Liver (tissue), 9 donors: ENCODE measurements around the gene TSSC4. TPM values are rescaled to one million over a fixed set of nuclear protein-coding genes. Genes with fewer than 3 reads are reported as not detected.

ENCODE experiments used
- DNase-seq: peaks from one replicate; pipeline ENCODE4 v3.0.0-alpha.2; 2017; ENCODE audit warnings: low spot score
- H3K27ac ChIP-seq, 2 donors: one replicate each; pipeline ENCODE4 v1.7.0; 2013; ENCODE audit warnings: inconsistent platforms in 2 of 2, low read length in 2 of 2, control low read depth in 1 of 2, low read depth in 1 of 2, mild to moderate bottlenecking in 1 of 2
- H3K27me3 ChIP-seq, 4 donors: one replicate each; pipeline versions ENCODE4 v1.6.1 to v1.7.0; 2013; ENCODE audit warnings: low read length in 3 of 4, inconsistent platforms in 1 of 4, mild to moderate bottlenecking in 1 of 4, moderate library complexity in 1 of 4; ENCODE audit not compliant: control insufficient read depth in 4 of 4, insufficient read depth in 4 of 4
- H3K36me3 ChIP-seq, 4 donors: one replicate each; pipeline versions ENCODE4 v1.6.1 to v1.7.0; 2013; ENCODE audit warnings: low read length in 3 of 4, mild to moderate bottlenecking in 3 of 4, low read depth in 1 of 4, moderate library complexity in 1 of 4; ENCODE audit not compliant: control insufficient read depth in 4 of 4, insufficient read depth in 3 of 4
- H3K4me1 ChIP-seq, 4 donors: one replicate each; pipeline versions ENCODE4 v1.6.1 to v1.7.0; 2013; ENCODE audit warnings: low read length in 3 of 4, mild to moderate bottlenecking in 3 of 4, moderate library complexity in 1 of 4; ENCODE audit not compliant: control insufficient read depth in 4 of 4, insufficient read depth in 4 of 4
- H3K4me3 ChIP-seq, 3 donors: one replicate each; pipeline versions ENCODE4 v1.6.1 to v1.7.0; 2013; ENCODE audit warnings: low read length in 3 of 3, control low read depth in 1 of 3, low read depth in 1 of 3, mild to moderate bottlenecking in 1 of 3
- H3K9ac ChIP-seq, 2 donors: one replicate each; pipeline ENCODE4 v1.7.0; 2013; ENCODE audit warnings: low read length in 2 of 2, mild to moderate bottlenecking in 2 of 2, moderate library complexity in 2 of 2, control low read depth in 1 of 2, low read depth in 1 of 2
- H3K9me3 ChIP-seq, 4 donors: one replicate each; pipeline versions ENCODE4 v1.6.1 to v1.7.0; 2013; ENCODE audit warnings: low read length in 3 of 4; ENCODE audit not compliant: control insufficient read depth in 4 of 4
- ATF3 ChIP-seq: IDR thresholded peaks from 2 replicates; pipeline ENCODE4 v1.6.1; 2016; ENCODE audit warnings: antibody characterized with exemption
- EGR1 ChIP-seq, 2 donors: IDR thresholded peaks; 2 replicates each; pipeline ENCODE4 v1.6.1; 2016 to 2018; ENCODE audit warnings: antibody characterized with exemption in 2 of 2, low read depth in 2 of 2
- FOXA1 ChIP-seq: IDR thresholded peaks from 2 replicates; pipeline ENCODE4 v1.6.1; 2016; ENCODE audit warnings: antibody characterized with exemption
- FOXA2 ChIP-seq: IDR thresholded peaks from 2 replicates; pipeline ENCODE4 v1.6.1; 2016; ENCODE audit warnings: antibody characterized with exemption
- GABPA ChIP-seq, 2 donors: IDR thresholded peaks in 1 of 2; conservative IDR thresholded peaks in 1 of 2; 2 replicates each; pipeline ENCODE4 v1.6.1; 2016; ENCODE audit warnings: antibody characterized with exemption in 2 of 2, mild to moderate bottlenecking in 1 of 2, moderate library complexity in 1 of 2
- JUND ChIP-seq, 2 donors: IDR thresholded peaks; 2 replicates each; pipeline ENCODE4 v1.6.1; 2016; ENCODE audit warnings: antibody characterized with exemption in 2 of 2
- NR2F2 ChIP-seq: IDR thresholded peaks from 2 replicates; pipeline ENCODE4 v1.6.1; 2016; ENCODE audit warnings: antibody characterized with exemption
- RAD21 ChIP-seq, 2 donors: IDR thresholded peaks; 2 replicates each; pipeline ENCODE4 v1.6.1; 2016; ENCODE audit warnings: antibody characterized with exemption in 2 of 2, mild to moderate bottlenecking in 2 of 2
- REST ChIP-seq: IDR thresholded peaks from 2 replicates; pipeline ENCODE4 v1.6.1; 2016; ENCODE audit warnings: antibody characterized with exemption, mild to moderate bottlenecking
- RXRA ChIP-seq, 2 donors: IDR thresholded peaks; 2 replicates each; pipeline ENCODE4 v1.6.1; 2017 to 2018; ENCODE audit warnings: antibody characterized with exemption in 2 of 2, mild to moderate bottlenecking in 1 of 2
- SP1 ChIP-seq: IDR thresholded peaks from 2 replicates; pipeline ENCODE4 v1.6.1; 2018; ENCODE audit warnings: antibody characterized with exemption, mild to moderate bottlenecking
- TAF1 ChIP-seq: conservative IDR thresholded peaks from 2 replicates; pipeline ENCODE4 v1.6.1; 2016; ENCODE audit warnings: antibody characterized with exemption, mild to moderate bottlenecking
- YY1 ChIP-seq: IDR thresholded peaks from 2 replicates; pipeline ENCODE4 v1.6.1; 2016; ENCODE audit warnings: antibody characterized with exemption, mild to moderate bottlenecking
- ZBTB33 ChIP-seq: IDR thresholded peaks from 2 replicates; pipeline ENCODE4 v1.6.1; 2016; ENCODE audit warnings: antibody characterized with exemption
- WGBS: extraction: QIAGEN DNeasy Blood & Tissue Kit; methylation state at CpG from one replicate; pipeline ENCODE4 v1.1.7; 2013; 5-methylcytosine and 5-hydroxymethylcytosine counted together
- polyA plus RNA-seq, 2 donors: library from polyadenylated mRNA; stranded (reverse) in 1 of 2; unstranded in 1 of 2; fragments of 200-250 nt in 1 of 2; fragments of >200 nt in 1 of 2; fragmentation: Nextera tagmentation in 1 of 2; extraction: Ambion mirVana in 1 of 2; gene quantifications; one replicate each; pipeline versions ENCODE4 v1.2.1 to v1.2.3, GENCODE V29; 2013 to 2015
- total RNA-seq, 2 donors: library from RNA; depleted of rRNA; stranded (reverse); fragments of >200 nt; gene quantifications; one replicate each; pipeline ENCODE4 v1.2.3, GENCODE V29; 2014
- TF ChIP-seq, protein P1 (sequence below): IDR thresholded peaks from 2 replicates; pipeline ENCODE4 v1.6.1; 2016; ENCODE audit warnings: antibody characterized with exemption
- TF ChIP-seq, protein P2 (sequence below): fragments of 150-350 bp; IDR thresholded peaks from 2 replicates; pipeline ENCODE4 v1.5.1; 2017; ENCODE audit warnings: improper control_type of control experiment, low read depth, low read length; ENCODE audit not compliant: missing input control
- donor health status: healthy.
- donor health status: healthy.
- donor health status: healthy.
- donor health status: healthy.
- donor health status: healthy.

TSSC4 gene
- total and polyA plus RNA-seq, 4 donors: 15.8 to 19.1 (median 17.6) TPM

GRCh38 chr11:2418693-2419360 is 18.3 kb downstream of the TSSC4 start:
- H3K27ac ChIP-seq: no peak overlapping the region
- no peak overlapping the region for H3K9ac ChIP-seq
- no peaks in the 10 kb centered on the region for H3K27me3 ChIP-seq
- no peak for DNase-seq
- no peaks in the 10 kb centered on the region for H3K36me3 ChIP-seq
- 86% methylated on average over 21 of the region's 21 CpGs for WGBS
- H3K4me1 ChIP-seq: peaks cover 0 to 8% (median under 1%) of the 10 kb centered on the region in 4 donors
- TF ChIP-seq TAF1 (no peak), JUND (IDR thresholded peaks at IDR 0.05) (no peak), NR2F2 (no peak), REST (no peak), RXRA (IDR thresholded peaks at IDR 0.05) (no peak), YY1 (no peak), EGR1 (IDR thresholded peaks at IDR 0.05; ENCODE audit: low read depth in 2 of 2) (no peak), ATF3 (no peak), FOXA1 (no peak), RAD21 (IDR thresholded peaks at IDR 0.05) (no peak), FOXA2 (no peak), SP1 (no peak), GABPA (IDR thresholded peaks at IDR 0.05 in 1 of 2, conservative IDR thresholded peaks at IDR 0.05 in 1 of 2) (no peak)
- TF ChIP-seq, protein P1, sequence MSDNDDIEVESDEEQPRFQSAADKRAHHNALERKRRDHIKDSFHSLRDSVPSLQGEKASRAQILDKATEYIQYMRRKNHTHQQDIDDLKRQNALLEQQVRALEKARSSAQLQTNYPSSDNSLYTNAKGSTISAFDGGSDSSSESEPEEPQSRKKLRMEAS: no peak
- H3K9me3 ChIP-seq: no peaks in the 10 kb centered on the region
- H3K4me3 ChIP-seq: no peak overlapping the region

GRCh38 chr11:2419638-2420501 is 19.3 kb downstream of the TSSC4 start:
- no peak overlapping the region for H3K9ac ChIP-seq

More at GRCh38 chr11:2419638-2420501, 19.3 kb downstream of the TSSC4 start:
- Histone ChIP-seq H3K36me3 (no peaks in the 10 kb centered on the region), H3K27me3 (no peaks in the 10 kb centered on the region), H3K4me1 (peaks cover 0 to 8% (median under 1%) of the 10 kb centered on the region in 4 donors), H3K27ac (no peak overlapping the region), H3K4me3 (no peak overlapping the region), H3K9me3 (no peaks in the 10 kb centered on the region)
- DNase-seq: peak; percentile 78
- WGBS: 51% methylated on average over 36 of the region's 36 CpGs
- no peak for TF ChIP-seq ZBTB33
- peak; percentile 92 for TF ChIP-seq RAD21 (IDR thresholded peaks at IDR 0.05)
- TF ChIP-seq, protein P2, sequence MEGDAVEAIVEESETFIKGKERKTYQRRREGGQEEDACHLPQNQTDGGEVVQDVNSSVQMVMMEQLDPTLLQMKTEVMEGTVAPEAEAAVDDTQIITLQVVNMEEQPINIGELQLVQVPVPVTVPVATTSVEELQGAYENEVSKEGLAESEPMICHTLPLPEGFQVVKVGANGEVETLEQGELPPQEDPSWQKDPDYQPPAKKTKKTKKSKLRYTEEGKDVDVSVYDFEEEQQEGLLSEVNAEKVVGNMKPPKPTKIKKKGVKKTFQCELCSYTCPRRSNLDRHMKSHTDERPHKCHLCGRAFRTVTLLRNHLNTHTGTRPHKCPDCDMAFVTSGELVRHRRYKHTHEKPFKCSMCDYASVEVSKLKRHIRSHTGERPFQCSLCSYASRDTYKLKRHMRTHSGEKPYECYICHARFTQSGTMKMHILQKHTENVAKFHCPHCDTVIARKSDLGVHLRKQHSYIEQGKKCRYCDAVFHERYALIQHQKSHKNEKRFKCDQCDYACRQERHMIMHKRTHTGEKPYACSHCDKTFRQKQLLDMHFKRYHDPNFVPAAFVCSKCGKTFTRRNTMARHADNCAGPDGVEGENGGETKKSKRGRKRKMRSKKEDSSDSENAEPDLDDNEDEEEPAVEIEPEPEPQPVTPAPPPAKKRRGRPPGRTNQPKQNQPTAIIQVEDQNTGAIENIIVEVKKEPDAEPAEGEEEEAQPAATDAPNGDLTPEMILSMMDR: peak; percentile 86
